Testis (tissue), 2 donors: ENCODE data around the gene ITPRIPL1.

Source experiments
- POLR2A ChIP-seq: fragments of 450-650 bp; IDR thresholded peaks from one replicate; pipeline ENCODE4 v1.6.1; 2017; ENCODE audit warnings: antibody characterized with exemption, mild to moderate bottlenecking, moderate library complexity
- TF ChIP-seq, protein P1 (sequence below), 3 experiments: fragments of 450-650 bp in 2 of 3; fragments of 200-600 bp in 1 of 3; sonication (generic) in 1 of 3; IDR thresholded peaks; one replicate each; pipeline ENCODE4 v1.5.1; 2016 to 2019; ENCODE audit warnings: antibody characterized with exemption in 3 of 3, mild to moderate bottlenecking in 2 of 3, moderate library complexity in 1 of 3

GRCh38 chr2:96320728-96321622, 4.1 kb upstream of the ITPRIPL1 start:
- TF ChIP-seq POLR2A = no peak
- TF ChIP-seq, protein P1, sequence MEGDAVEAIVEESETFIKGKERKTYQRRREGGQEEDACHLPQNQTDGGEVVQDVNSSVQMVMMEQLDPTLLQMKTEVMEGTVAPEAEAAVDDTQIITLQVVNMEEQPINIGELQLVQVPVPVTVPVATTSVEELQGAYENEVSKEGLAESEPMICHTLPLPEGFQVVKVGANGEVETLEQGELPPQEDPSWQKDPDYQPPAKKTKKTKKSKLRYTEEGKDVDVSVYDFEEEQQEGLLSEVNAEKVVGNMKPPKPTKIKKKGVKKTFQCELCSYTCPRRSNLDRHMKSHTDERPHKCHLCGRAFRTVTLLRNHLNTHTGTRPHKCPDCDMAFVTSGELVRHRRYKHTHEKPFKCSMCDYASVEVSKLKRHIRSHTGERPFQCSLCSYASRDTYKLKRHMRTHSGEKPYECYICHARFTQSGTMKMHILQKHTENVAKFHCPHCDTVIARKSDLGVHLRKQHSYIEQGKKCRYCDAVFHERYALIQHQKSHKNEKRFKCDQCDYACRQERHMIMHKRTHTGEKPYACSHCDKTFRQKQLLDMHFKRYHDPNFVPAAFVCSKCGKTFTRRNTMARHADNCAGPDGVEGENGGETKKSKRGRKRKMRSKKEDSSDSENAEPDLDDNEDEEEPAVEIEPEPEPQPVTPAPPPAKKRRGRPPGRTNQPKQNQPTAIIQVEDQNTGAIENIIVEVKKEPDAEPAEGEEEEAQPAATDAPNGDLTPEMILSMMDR (IDR thresholded peaks at IDR 0.05) = no peak
